Measurements from ENCODE around the gene GPR61.
A peak's percentile ranks its signal among the peaks of the same experiment; 100 is the strongest.

The GPR61 gene

DNA sequence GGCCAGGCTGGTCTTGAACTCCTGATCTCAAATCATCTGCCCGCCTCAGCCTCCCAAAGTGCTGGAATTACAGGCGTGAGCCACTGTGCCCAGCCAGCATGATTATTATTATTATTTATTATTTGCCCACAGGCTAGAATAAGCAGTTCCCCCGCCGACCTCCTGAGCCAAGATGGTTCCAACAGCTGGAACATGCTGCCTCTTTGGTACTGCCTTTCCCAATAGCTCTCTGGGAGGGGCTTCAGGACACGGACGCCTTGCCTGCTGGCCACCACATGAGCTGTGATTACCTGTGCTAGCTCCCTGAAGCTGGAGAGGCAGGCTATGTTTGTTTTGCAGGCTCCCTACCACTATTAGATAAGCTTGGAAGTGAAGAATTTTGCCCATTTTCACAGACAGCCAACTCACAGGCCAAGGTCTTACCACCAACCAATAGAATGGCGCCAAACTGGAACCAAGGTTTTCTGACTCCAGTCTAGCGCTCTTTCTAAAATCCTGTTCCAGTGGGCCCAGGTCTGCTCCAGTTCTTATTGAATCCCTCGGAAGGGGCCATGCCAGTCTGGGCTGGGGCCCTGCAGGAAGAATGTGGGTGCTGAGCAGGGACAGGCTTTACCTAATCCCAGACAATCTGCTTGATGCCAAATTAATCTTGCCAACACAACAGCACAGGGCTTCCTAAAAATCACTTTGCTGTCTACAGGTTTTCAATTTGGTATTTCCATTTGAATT, 2.1 kb upstream of the GPR61 start:
- no peak for DNase-seq

- no peak for DNase-seq
Observed at GRCh38 chr1:109538827-109539555, 681 bp upstream of the GPR61 start.

DNA sequence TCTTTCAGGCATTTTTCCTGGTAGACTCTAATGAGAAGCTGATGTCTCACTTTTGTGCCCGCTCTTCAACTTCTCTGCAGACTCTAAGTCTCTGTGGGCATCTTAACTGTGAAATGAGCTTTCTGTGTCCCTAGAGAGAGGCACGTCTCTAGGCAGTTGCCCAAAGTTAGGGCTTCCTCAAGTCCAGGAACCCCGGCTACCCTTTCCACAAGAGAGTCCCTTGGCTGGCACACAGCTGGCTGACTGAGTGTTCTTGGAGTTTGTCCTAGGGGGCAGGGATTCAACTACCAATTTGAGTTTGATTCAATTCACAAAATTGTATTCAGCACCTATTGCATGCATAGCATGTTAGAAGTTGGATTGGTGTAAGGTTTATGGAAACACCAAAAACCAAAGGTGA, 1.4 kb downstream of the GPR61 start:
- no peak for DNase-seq

DNA sequence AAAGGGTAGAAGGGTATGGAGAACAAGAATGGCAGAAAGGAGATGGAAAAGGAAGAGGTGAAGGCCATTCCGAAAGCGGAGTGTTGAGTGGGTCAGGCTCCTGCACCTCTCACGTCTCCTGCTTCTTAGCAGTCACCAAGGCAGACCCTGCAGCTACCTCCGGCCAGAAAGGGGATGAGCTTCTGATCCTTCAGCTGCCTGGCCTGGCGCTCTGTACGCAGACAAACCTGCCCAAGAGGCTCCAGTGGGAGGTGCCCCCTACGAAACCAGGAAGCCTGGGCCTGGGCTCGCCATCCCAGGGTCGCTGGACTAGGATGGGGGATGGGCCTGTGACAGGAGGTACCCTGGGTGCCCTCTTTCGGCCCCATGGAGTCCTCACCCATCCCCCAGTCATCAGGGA, 3.0 kb downstream of the GPR61 start:
- DNase-seq, result no peak

DNA sequence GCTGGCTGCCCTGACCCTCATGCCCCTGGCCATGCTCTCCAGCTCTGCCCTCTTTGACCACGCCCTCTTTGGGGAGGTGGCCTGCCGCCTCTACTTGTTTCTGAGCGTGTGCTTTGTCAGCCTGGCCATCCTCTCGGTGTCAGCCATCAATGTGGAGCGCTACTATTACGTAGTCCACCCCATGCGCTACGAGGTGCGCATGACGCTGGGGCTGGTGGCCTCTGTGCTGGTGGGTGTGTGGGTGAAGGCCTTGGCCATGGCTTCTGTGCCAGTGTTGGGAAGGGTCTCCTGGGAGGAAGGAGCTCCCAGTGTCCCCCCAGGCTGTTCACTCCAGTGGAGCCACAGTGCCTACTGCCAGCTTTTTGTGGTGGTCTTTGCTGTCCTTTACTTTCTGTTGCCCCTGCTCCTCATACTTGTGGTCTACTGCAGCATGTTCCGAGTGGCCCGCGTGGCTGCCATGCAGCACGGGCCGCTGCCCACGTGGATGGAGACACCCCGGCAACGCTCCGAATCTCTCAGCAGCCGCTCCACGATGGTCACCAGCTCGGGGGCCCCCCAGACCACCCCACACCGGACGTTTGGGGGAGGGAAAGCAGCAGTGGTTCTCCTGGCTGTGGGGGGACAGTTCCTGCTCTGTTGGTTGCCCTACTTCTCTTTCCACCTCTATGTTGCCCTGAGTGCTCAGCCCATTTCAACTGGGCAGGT, 3.8 kb downstream of the GPR61 start:
- DNase-seq, result no peak

DNA sequence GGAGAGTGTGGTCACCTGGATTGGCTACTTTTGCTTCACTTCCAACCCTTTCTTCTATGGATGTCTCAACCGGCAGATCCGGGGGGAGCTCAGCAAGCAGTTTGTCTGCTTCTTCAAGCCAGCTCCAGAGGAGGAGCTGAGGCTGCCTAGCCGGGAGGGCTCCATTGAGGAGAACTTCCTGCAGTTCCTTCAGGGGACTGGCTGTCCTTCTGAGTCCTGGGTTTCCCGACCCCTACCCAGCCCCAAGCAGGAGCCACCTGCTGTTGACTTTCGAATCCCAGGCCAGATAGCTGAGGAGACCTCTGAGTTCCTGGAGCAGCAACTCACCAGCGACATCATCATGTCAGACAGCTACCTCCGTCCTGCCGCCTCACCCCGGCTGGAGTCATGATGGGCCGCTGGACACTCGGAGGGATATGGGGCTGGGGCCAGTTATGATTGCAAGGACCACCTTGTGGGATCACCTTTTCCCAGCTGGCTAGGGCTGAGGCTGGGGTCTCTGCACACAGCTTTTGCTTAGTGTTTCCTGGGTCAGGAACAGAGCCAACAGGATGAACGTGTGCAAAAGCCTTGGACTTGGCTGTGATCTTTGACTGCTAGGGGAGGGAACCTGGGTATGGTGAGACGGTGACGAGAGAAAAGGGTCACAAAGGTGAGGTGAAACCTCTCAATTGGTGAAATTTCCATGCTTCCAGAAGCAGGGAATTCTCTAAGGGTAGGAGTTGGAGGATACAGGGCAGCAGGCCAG, 4.5 kb downstream of the GPR61 start:
- no peak for DNase-seq

- peak; percentile 72 to 87 (median 82) for DNase-seq
Observed at GRCh38 chr1:109546311-109547109, 6.8 kb downstream of the GPR61 start.

DNA sequence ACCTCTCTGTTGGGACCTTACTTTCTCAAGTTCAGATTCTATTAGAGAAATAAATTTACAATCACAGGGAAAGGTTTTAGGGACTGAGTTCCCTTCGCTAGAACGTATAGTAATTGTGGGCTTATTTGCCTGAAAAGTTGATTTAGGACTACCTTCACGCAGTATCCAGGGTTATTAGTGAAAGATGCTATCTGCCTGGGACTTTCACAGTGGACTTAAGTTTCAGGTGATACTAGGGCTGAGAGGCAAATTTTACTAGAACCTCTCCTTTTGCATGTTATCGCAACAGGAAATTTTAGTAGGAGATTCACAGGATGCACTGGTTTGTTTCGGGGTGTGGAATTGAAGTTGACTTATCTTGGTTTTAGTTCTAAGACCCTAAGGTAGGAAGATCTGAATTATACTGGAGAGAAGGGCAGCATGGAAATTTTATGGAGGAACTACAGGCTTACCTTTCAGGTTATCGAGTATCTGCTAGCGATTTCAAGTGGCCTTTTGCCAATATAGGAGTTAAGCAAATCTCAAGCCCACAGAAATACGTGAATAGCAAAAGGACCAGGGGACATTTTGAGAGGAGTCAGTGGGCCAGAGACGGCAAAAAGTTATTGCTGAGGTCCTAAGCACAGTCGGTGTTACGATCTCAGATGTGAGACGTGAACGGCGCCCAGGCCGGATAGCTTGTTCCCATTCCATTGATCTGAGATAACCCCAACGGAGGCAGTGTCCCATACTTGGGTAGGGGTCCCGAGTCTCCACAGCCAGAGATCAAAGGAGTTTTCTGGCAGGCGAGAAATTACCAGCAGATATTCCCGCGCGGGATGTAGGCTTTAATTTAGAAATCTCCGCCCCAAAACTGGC, 8.0 kb downstream of the GPR61 start:
- peak in 4 of 6 experiments; percentile 1 to 64 (median 36) for DNase-seq

- DNase-seq, result peak; percentile 90 to 95 (median 92)
Observed at GRCh38 chr1:109548321-109549267, 8.9 kb downstream of the GPR61 start, which contains the start of gene GNAI3. Gene GNAI3 (plus strand): TSS chr1:109548615. CDS start chr1:109548721, 106 bp downstream.

DNA sequence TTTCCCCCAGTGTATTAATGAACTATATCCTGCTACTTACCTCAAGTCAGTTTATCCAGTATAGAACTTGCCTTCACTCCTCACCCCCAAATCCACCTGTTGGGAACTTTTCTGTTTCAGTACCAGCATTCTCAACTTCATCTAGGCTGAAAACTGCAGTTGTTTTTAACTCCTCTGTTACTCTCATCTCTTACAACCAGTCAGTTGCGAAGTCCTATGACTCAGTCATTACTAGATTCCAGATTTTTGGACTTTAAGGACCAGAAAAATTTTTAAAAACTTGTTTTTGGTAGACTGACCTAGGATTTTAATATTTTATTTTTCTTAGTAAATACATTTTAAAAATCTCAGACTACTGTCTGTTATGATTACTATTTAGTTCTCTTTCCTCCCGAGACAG, 16.9 kb downstream of the GPR61 start:
- no peak for DNase-seq

- DNase-seq, result no peak
Observed at GRCh38 chr1:109557520-109557919, 17.8 kb downstream of the GPR61 start.

- no peak for DNase-seq
Observed at GRCh38 chr1:109559995-109560394, 20.3 kb downstream of the GPR61 start.

- DNase-seq, result no peak
Observed at GRCh38 chr1:109564194-109564878, 24.7 kb downstream of the GPR61 start.

GRCh38 chr1:109565241-109565640, 25.6 kb downstream of the GPR61 start:
- no peak for DNase-seq

- DNase-seq, result no peak
Observed at GRCh38 chr1:109566982-109567381, 27.3 kb downstream of the GPR61 start.

DNA sequence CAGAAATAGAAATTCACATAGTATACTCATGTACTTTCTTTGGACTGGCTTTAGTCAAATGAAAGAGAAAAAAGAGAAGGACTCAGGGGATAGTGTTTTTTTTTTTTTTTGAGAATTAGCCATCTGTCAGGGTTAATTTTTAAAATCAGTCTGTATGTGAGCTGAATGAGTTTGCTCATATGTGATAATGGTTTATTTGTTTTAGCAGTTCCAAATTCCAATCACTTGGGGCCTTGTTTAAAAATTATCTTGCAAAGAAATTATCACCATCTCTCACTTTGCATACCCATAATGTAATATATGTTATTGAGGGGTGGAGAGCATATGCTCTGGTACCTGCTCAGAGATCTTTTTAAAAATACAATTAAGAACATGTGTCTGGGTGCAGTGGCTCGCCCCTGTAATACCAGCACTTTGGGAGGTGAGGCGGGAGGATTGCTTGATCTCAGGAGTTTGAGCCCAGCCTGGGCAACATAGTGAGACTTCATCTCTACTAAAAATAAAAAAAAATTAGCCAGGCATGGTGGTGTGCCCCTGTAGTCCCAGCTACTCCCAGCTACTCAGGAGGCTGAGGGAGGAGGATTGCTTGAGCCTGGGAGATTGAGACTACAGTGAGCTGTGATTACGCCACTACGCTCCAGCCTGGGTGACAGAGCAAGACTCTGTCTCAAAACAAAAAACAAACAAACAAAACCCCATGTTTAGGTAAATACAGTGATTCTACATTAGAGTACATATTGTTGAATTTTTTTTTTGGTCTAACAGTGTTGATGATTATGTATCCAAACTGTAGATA, 28.4 kb downstream of the GPR61 start:
- no peak for DNase-seq

DNA sequence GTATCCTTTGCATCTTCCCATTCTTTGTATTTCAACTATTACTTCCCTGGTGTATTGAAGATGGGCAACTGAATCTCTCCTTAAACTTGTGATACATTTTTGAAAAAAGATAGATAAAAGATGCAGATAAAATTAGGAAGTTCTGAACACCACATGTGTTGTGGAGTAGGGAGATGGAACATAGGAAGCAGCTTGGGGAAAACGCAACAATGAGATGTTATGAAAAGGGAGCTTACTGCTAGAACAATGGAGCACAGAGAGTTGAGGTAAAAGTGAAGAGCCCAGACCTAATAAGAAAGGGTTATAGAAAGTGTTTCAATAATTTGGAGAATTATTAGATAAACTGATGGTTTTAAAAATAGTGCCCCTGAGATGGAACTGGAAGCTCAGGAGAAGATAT, 29.7 kb downstream of the GPR61 start:
- DNase-seq, result no peak

DNA sequence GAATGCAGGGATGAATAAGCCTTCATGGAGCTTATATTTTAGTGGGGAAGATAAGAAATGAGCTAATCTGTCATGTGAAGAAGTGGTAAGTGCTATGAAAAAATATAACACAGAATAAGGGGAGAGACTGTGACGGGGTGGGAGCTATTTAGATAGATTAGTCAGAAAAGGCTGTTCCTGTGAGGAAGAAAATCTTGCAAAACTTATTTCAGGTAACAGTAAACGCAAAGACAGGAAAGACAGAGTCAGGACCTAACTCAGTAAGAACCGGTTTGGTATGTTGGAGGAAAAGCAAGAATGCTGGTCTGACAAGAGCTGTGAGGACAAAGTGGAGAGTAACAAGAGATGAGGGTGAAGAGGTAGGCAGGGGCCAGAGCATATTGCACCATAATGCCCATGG, 30.7 kb downstream of the GPR61 start:
- DNase-seq, result no peak

Measured in stimulated activated naive CD4-positive, alpha-beta T cell (primary cell).